HEK293 (cell line): ENCODE results near the gene PILRA.
"Not testable (repeated sequence)": the region's sequence is repeated elsewhere in the genome, so short reads cannot be mapped to it uniquely, and the experiment has no call there.

Source experiments
- CTCF ChIA-PET: fragments of 350-600 bp; formaldehyde crosslinking; extraction: SDS; loops from one replicate; lab custom pipeline; 2021; ENCODE audit warnings: antibody characterized with exemption; lab: Yijun Ruan, JAX
- POLR2A ChIA-PET: fragments of 300-600 bp; formaldehyde crosslinking; extraction: SDS; loops from one replicate; lab custom pipeline; 2020; ENCODE audit warnings: antibody characterized with exemption, inconsistent platforms; lab: Yijun Ruan, JAX
- H3K27ac ChIP-seq: fragments of 200-500 bp; sonication (Bioruptor generic); 2 replicates; pipeline ENCODE4 v1.5.1; 2014; ENCODE audit warnings: low read depth, low read length, control low read depth, inconsistent platforms; ENCODE audit errors: extremely low read depth
- H3K36me3 ChIP-seq, 2 experiments: fragments of 200-500 bp in 1 of 2; sonication (Bioruptor generic) in 1 of 2; 1 replicate in 1 of 2; 2 replicates in 1 of 2; pipeline ENCODE4 v1.5.1; 2014 to 2017; ENCODE audit warnings: inconsistent platforms in 2 of 2, low read length in 2 of 2; ENCODE audit not compliant: control insufficient read depth in 2 of 2, insufficient read depth in 1 of 2
- H3K4me1 ChIP-seq: fragments of 200-500 bp; sonication (Bioruptor generic); 2 replicates; pipeline ENCODE4 v1.5.1; 2014; ENCODE audit warnings: mild to moderate bottlenecking, low read length, inconsistent platforms; ENCODE audit not compliant: control insufficient read depth, insufficient read depth
- H3K4me3 ChIP-seq: 2 replicates; pipeline ENCODE4 v1.5.1; 2011; ENCODE audit warnings: low read depth, mild to moderate bottlenecking, control low read depth, low read length, moderate library complexity
- H3K9me3 ChIP-seq: fragments of 200-500 bp; sonication (Bioruptor generic); 2 replicates; pipeline ENCODE4 v1.5.1; 2014; ENCODE audit warnings: low read depth, low read length, inconsistent platforms; ENCODE audit not compliant: control insufficient read depth, insufficient read depth
- ATF2 ChIP-seq: fragments of 450-650 bp; formaldehyde crosslinking; IDR thresholded peaks from 2 replicates; pipeline ENCODE4 v1.5.1; 2016; ENCODE audit warnings: missing biosample characterization, missing genetic modification characterization, low read depth
- KLF8 ChIP-seq: fragments of 450-650 bp; formaldehyde crosslinking; IDR thresholded peaks from 2 replicates; pipeline ENCODE4 v1.5.1; 2016; ENCODE audit warnings: missing biosample characterization, missing genetic modification characterization
- RBAK ChIP-seq: fragments of 450-650 bp; formaldehyde crosslinking; IDR thresholded peaks from 2 replicates; pipeline ENCODE4 v1.5.1; 2016; ENCODE audit warnings: missing biosample characterization, missing genetic modification characterization
- ZBTB26 ChIP-seq: fragments of 450-650 bp; formaldehyde crosslinking; optimal IDR thresholded peaks from 2 replicates; pipeline ENCODE3; 2016; ENCODE audit warnings: missing biosample characterization, mild to moderate bottlenecking, missing genetic modification characterization
- ZNF155 ChIP-seq: fragments of 450-650 bp; formaldehyde crosslinking; IDR thresholded peaks from 2 replicates; pipeline ENCODE4 v1.5.1; 2016; ENCODE audit warnings: missing biosample characterization, missing genetic modification characterization
- ZNF274 ChIP-seq, 2 experiments: fragments of 200-500 bp in 1 of 2; fragments of 450-650 bp in 1 of 2; sonication (Bioruptor generic) in 1 of 2; formaldehyde crosslinking in 1 of 2; IDR thresholded peaks; 2 replicates each; pipeline versions ENCODE4 v1.5.1 to v1.6.1; 2014 to 2016; ENCODE audit warnings: borderline replicate concordance in 1 of 2, inconsistent platforms in 1 of 2, low read length in 1 of 2, missing biosample characterization in 1 of 2, missing genetic modification characterization in 1 of 2
- ZNF404 ChIP-seq: fragments of 450-650 bp; formaldehyde crosslinking; IDR thresholded peaks from 2 replicates; pipeline ENCODE4 v1.5.1; 2017; ENCODE audit warnings: missing biosample characterization, missing genetic modification characterization
- ZNF529 ChIP-seq: fragments of 450-650 bp; formaldehyde crosslinking; IDR thresholded peaks from 2 replicates; pipeline ENCODE4 v1.5.1; 2017; ENCODE audit warnings: missing genetic modification characterization, missing biosample characterization; ENCODE audit not compliant: insufficient replicate concordance
- ZNF585B ChIP-seq: fragments of 450-650 bp; formaldehyde crosslinking; IDR thresholded peaks from 2 replicates; pipeline ENCODE4 v1.5.1; 2016; ENCODE audit warnings: missing biosample characterization, missing genetic modification characterization
- ZNF629 ChIP-seq: fragments of 450-650 bp; formaldehyde crosslinking; IDR thresholded peaks from 2 replicates; pipeline ENCODE4 v1.5.1; 2017; ENCODE audit warnings: missing biosample characterization, missing genetic modification characterization
- ZNF701 ChIP-seq: fragments of 450-650 bp; formaldehyde crosslinking; IDR thresholded peaks from 2 replicates; pipeline ENCODE4 v1.5.1; 2016; ENCODE audit warnings: missing biosample characterization, missing genetic modification characterization
- ZNF704 ChIP-seq: fragments of 450-650 bp; formaldehyde crosslinking; IDR thresholded peaks from 2 replicates; pipeline ENCODE4 v1.5.1; 2016; ENCODE audit warnings: missing biosample characterization, missing genetic modification characterization
- ZSCAN16 ChIP-seq: fragments of 450-650 bp; formaldehyde crosslinking; IDR thresholded peaks from 2 replicates; pipeline ENCODE4 v1.5.1; 2016; ENCODE audit warnings: missing biosample characterization, missing genetic modification characterization
- TF ChIP-seq, protein P1 (sequence below): fragments of 450-650 bp; formaldehyde crosslinking; IDR thresholded peaks from 2 replicates; pipeline ENCODE4 v1.5.1; 2017; ENCODE audit warnings: missing biosample characterization, missing genetic modification characterization

The PILRA gene

DNA sequence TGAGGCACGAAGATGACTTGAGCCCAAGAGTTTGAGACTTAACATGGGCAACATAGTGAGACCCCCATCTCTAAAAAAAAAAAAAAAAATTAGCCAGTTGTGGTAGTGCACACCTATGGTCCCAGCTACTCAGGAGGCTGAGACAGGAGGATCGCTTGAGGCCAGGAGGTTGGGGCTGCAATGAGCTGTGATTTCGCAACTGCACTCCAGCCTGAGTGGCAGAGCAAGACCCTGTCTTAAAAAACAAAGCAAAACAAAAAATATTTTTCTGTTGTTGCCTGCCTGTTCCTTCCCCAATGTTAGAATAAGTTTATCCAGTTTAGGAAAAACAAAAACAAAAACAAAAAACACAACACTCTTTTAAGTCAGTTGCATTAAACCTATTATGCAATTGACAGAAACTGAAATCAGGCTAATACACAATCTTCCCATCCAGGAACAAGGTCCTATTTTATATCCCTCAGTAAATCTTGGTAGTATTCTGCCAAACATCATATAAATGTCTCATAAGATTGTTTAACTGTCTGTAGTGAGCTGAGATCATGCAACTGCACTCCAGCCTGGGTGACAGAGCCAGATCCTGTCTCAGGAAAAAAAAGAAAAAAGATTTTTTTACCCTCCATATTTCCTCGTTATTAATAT, 4.9 kb downstream of the PILRA start:
- TF ChIP-seq ZSCAN16 (no peak), ZNF585B (no peak), ATF2 (no peak), RBAK (no peak)
- Histone ChIP-seq H3K9me3 (no peaks in the 10 kb centered on the region), H3K36me3 (no peaks in the 10 kb centered on the region), H3K4me1 (no peaks in the 10 kb centered on the region), H3K27ac (no peak overlapping the region), H3K4me3 (no peak overlapping the region)
- ChIA-PET CTCF (interaction anchor here (0.7 kb wide), 1 partner anchor 22 kb away, joined by 5 read pairs; no protein-coding TSS in a partner anchor), POLR2A (no interaction called here)

DNA sequence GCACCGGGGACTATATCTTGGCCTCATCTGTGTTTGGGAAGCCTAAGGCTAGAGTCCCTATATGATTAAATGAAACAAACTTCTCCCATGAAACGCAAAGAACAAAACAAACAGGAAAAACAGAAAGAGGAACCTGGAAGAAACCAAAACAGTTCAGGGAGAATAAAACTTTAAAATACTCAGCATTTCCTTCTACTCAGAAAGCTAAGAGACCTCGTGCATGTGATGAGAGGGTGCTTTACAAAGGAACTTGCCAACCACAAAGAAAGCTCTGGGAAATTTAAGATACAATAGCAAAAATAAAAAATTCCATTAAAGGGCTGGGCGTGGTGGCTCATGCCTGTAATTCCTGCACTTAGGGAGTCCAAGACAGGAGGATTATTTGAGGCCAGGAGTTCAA, 6.9 kb downstream of the PILRA start:
- TF ChIP-seq ZNF629 (tag by site-specific recombination) (no peak), ZNF704 (tag by site-specific recombination) (no peak), ZNF404 (tag by site-specific recombination) (no peak), ZBTB26 (tag by site-specific recombination) (no peak), ZNF155 (tag by site-specific recombination) (no peak), KLF8 (tag by site-specific recombination) (no peak), ZNF529 (tag by site-specific recombination) (no peak), ZNF701 (tag by site-specific recombination) (no peak), ZNF274 (IDR thresholded peaks at IDR 0.05; ENCODE audit: low read length) (no peak), ZNF274 (tag by site-specific recombination; IDR thresholded peaks at IDR 0.05; ENCODE audit: borderline replicate concordance) (no peak)
- TF ChIP-seq, protein P1, sequence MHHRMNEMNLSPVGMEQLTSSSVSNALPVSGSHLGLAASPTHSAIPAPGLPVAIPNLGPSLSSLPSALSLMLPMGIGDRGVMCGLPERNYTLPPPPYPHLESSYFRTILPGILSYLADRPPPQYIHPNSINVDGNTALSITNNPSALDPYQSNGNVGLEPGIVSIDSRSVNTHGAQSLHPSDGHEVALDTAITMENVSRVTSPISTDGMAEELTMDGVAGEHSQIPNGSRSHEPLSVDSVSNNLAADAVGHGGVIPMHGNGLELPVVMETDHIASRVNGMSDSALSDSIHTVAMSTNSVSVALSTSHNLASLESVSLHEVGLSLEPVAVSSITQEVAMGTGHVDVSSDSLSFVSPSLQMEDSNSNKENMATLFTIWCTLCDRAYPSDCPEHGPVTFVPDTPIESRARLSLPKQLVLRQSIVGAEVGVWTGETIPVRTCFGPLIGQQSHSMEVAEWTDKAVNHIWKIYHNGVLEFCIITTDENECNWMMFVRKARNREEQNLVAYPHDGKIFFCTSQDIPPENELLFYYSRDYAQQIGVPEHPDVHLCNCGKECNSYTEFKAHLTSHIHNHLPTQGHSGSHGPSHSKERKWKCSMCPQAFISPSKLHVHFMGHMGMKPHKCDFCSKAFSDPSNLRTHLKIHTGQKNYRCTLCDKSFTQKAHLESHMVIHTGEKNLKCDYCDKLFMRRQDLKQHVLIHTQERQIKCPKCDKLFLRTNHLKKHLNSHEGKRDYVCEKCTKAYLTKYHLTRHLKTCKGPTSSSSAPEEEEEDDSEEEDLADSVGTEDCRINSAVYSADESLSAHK (tag by site-specific recombination): no peak
- Histone ChIP-seq H3K4me3 (no peak overlapping the region), H3K9me3 (no peaks in the 10 kb centered on the region), H3K27ac (no peak overlapping the region), H3K4me1 (no peaks in the 10 kb centered on the region), H3K36me3 (no peaks in the 10 kb centered on the region)
- ChIA-PET CTCF (interaction anchor here (0.7 to 1.4 kb wide), 2 partner anchors 27 to 74 kb away, joined by 3 read pairs; no protein-coding TSS in a partner anchor), POLR2A (no interaction called here)

GRCh38 chr7:100381531-100382233, 8.4 kb downstream of the PILRA start:
- CTCF ChIA-PET: not testable (repeated sequence)

More at GRCh38 chr7:100381531-100382233, 8.4 kb downstream of the PILRA start:
- H3K4me1 ChIP-seq, H3K4me3 ChIP-seq, H3K27ac ChIP-seq, H3K36me3 ChIP-seq, H3K9me3 ChIP-seq: not testable (repeated sequence)
- POLR2A ChIA-PET: interaction anchor here (1.1 to 1.4 kb wide), 3 partner anchors 26 to 63 kb away, joined by 3 to 4 read pairs (median 3); partner anchors contain the start of gene ZCWPW1
